ENCODE measurements around the gene SAMHD1. TPM values are rescaled to one million over a fixed set of nuclear protein-coding genes. Genes with fewer than 3 reads are reported as not detected.

Gene SAMHD1
- total and polyA plus RNA-seq, 2 of the 13 experiments (the other 11 are each of a cell fraction or from before 2014, with no cell fraction given) = 16.9 to 43.5 TPM

DNA sequence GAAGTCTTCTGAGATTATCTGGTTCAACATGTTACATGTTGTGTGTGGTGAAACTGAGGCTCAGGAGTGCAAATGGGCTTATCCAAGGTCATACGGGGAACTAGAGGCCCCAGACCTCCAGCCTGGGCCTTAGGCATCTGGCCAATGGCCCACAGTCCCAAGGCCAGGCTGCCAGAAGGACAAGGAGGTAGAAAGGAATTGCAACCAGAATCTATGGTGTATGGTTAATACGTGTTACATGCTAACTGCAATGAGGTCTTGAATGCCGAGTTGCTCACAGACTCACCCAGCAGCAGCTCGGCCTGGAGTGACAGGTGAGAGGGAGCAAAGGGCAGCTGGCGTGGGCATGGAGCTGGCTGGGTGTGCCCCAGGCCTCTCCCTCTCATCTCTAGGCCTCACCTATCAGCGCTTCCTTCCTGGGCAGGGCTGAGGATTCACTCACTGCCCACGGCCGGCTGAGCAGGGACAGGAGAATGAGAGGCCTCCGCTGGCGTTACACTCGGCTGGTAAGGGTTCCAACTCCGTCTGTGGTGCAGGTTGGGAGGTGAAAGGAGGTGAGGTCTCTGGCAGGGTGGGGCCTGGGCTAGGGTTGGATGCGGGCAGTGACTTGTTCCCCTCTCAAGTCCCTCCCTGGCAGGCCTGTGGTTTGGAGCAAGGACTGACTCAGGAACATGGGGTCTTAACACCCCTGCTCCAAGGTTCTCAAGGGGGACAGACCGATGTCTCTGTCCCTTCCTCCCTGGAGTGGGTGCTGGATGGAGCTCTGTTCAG is 75.6 kb downstream of the SAMHD1 start, which contains the start of gene TLDC2 (continued):
- TF ChIP-seq, protein P1, sequence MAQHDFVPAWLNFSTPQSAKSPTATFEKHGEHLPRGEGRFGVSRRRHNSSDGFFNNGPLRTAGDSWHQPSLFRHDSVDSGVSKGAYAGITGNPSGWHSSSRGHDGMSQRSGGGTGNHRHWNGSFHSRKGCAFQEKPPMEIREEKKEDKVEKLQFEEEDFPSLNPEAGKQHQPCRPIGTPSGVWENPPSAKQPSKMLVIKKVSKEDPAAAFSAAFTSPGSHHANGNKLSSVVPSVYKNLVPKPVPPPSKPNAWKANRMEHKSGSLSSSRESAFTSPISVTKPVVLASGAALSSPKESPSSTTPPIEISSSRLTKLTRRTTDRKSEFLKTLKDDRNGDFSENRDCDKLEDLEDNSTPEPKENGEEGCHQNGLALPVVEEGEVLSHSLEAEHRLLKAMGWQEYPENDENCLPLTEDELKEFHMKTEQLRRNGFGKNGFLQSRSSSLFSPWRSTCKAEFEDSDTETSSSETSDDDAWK (CRISPR knock-in tag; IDR thresholded peaks at IDR 0.05) = no peak
- TF ChIP-seq SETDB1 (CRISPR knock-in tag; IDR thresholded peaks at IDR 0.05; ENCODE audit: borderline replicate concordance) (no peak), ATF6 (CRISPR knock-in tag; conservative IDR thresholded peaks at IDR 0.05) (0 out of 2 replicates have a peak, but pooled peaks have one; percentile 5), NR0B2 (CRISPR knock-in tag; IDR thresholded peaks at IDR 0.05) (0 out of 2 replicates have a peak, but pooled peaks have one; percentile 31), MYC (CRISPR knock-in tag; IDR thresholded peaks at IDR 0.05; ENCODE audit: borderline replicate concordance) (peak; percentile 48), ZNF782 (CRISPR knock-in tag; IDR thresholded peaks at IDR 0.05; ENCODE audit: borderline replicate concordance) (no peak), FOXA3 (CRISPR knock-in tag; IDR thresholded peaks at IDR 0.05) (peak; percentile 45; the same call in 1 of the 2 replicates), MTA1 (CRISPR knock-in tag; IDR thresholded peaks at IDR 0.05; ENCODE audit: borderline replicate concordance) (peak; percentile 93; the same call in 1 of the 2 replicates), ARHGAP35 (CRISPR knock-in tag; IDR thresholded peaks at IDR 0.05; ENCODE audit: borderline replicate concordance) (no peak), ZNF383 (CRISPR knock-in tag; IDR thresholded peaks at IDR 0.05; ENCODE audit: borderline replicate concordance) (peak; percentile 79; the same call in 1 of the 2 replicates), EEA1 (CRISPR knock-in tag; IDR thresholded peaks at IDR 0.05; ENCODE audit: borderline replicate concordance) (no peak), CBFB (CRISPR knock-in tag; IDR thresholded peaks at IDR 0.05) (no peak), MXI1 (IDR thresholded peaks at IDR 0.05; ENCODE audit: borderline replicate concordance, low read depth, low read length) (peak; percentile 87; the same call in 2 of the 3 replicates), GATAD2A (CRISPR knock-in tag; IDR thresholded peaks at IDR 0.05) (peak; percentile 82), SALL1 (CRISPR knock-in tag; IDR thresholded peaks at IDR 0.05) (peak; percentile 80), SRSF1 (optimal IDR thresholded peaks at IDR 0.05; ENCODE audit: low read depth, low read length) (peak; percentile 82), ZNF672 (CRISPR knock-in tag; IDR thresholded peaks at IDR 0.05) (no peak), LCORL (IDR thresholded peaks at IDR 0.05) (no peak), LCORL (CRISPR knock-in tag; IDR thresholded peaks at IDR 0.05) (peak; percentile 31; the same call in 1 of the 2 replicates)
- TF ChIP-seq, protein P2, sequence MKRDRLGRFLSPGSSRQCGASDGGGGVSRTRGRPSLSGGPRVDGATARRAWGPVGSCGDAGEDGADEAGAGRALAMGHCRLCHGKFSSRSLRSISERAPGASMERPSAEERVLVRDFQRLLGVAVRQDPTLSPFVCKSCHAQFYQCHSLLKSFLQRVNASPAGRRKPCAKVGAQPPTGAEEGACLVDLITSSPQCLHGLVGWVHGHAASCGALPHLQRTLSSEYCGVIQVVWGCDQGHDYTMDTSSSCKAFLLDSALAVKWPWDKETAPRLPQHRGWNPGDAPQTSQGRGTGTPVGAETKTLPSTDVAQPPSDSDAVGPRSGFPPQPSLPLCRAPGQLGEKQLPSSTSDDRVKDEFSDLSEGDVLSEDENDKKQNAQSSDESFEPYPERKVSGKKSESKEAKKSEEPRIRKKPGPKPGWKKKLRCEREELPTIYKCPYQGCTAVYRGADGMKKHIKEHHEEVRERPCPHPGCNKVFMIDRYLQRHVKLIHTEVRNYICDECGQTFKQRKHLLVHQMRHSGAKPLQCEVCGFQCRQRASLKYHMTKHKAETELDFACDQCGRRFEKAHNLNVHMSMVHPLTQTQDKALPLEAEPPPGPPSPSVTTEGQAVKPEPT (CRISPR knock-in tag; IDR thresholded peaks at IDR 0.05; ENCODE audit: low read depth) = peak; percentile 26; the same call in 1 of the 2 replicates
- TF ChIP-seq, protein P3, sequence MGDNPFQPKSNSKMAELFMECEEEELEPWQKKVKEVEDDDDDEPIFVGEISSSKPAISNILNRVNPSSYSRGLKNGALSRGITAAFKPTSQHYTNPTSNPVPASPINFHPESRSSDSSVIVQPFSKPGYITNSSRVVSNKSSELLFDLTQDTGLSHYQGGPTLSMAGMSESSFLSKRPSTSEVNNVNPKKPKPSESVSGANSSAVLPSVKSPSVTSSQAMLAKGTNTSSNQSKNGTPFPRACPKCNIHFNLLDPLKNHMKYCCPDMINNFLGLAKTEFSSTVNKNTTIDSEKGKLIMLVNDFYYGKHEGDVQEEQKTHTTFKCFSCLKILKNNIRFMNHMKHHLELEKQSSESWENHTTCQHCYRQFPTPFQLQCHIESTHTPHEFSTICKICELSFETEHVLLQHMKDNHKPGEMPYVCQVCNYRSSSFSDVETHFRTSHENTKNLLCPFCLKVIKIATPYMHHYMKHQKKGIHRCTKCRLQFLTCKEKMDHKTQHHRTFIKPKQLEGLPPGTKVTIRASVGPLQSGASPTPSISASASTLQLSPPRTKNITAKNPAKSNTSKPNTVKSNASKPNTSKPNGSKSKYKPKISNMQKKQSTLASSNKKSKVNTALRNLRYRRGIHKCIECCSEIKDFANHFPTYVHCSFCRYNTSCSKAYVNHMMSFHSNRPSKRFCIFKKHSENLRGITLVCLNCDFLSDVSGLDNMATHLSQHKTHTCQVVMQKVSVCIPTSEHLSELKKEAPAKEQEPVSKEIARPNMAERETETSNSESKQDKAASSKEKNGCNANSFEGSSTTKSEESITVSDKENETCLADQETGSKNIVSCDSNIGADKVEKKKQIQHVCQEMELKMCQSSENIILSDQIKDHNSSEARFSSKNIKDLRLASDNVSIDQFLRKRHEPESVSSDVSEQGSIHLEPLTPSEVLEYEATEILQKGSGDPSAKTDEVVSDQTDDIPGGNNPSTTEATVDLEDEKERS (CRISPR knock-in tag; IDR thresholded peaks at IDR 0.05) = no peak
